Measurements from ENCODE around the gene CDH3. TPM values are rescaled to one million over a fixed set of nuclear protein-coding genes. Genes with fewer than 3 reads are reported as not detected.

The CDH3 gene
- total and polyA plus RNA-seq, 2 of the 13 experiments (the other 11 are each of a cell fraction or from before 2014, with no cell fraction given) = 0.11 TPM; not detected in 1

- no peak for DNase-seq (ENCODE audit: low spot score)
- POLR2A ChIA-PET = no interaction called here
These were observed 18.6 kb upstream of the CDH3 start for GRCh38 chr16:68626557-68626956.

More at GRCh38 chr16:68626557-68626956, 18.6 kb upstream of the CDH3 start:
- in situ Hi-C loops (cut with HindIII; ENCODE audit: extremely low pct_ligation_motif_present, low pct_unique_long_range_greater_than_20kb) = no loop called here
- H3K36me3 ChIP-seq (replicated peaks in 1 of 2; ENCODE audit: control insufficient read depth in 1 of 2, insufficient read depth in 2 of 2, low read length in 2 of 2) = no peaks in the 10 kb centered on the region
- CTCF ChIA-PET (ENCODE audit: low intra/inter-chr PET ratio, low total read pairs) = no interaction called here
- WGBS (ENCODE audit: low lambda C conversion rate) = 45% methylated on average over 8 of the region's 8 CpGs
- no peak overlapping the region for H3K27ac ChIP-seq (ENCODE audit: extremely low read length, insufficient read depth, low read length)
- H3K4me1 ChIP-seq (ENCODE audit: insufficient read depth, low read length) = no peaks in the 10 kb centered on the region
- H2AFZ ChIP-seq (ENCODE audit: low read length) = no peak overlapping the region
- BruUV-seq (replicated peaks) = no TSS peak
- no peaks in the 10 kb centered on the region for H3K9me3 ChIP-seq (ENCODE audit: low read length)
- H4K20me1 ChIP-seq (ENCODE audit: insufficient read depth, low read length) = no peaks in the 10 kb centered on the region
- intact Hi-C loops (cut with micrococcal nuclease; ENCODE audit: unreplicated experiment) = no loop called here
- ATAC-seq = no peak
- H3K27me3 ChIP-seq (ENCODE audit: control insufficient read depth in 1 of 2, insufficient read depth in 2 of 2, low read length in 2 of 2) = no peaks in the 10 kb centered on the region; a peak in 4 of 5 replicates
- no peaks in the 10 kb centered on the region for H3K79me2 ChIP-seq (ENCODE audit: insufficient read depth, low read length)
- H3K9ac ChIP-seq (ENCODE audit: insufficient read depth, low read depth, low read length) = no peak overlapping the region
- H3K4me2 ChIP-seq (ENCODE audit: low read depth, low read length) = no peak overlapping the region
- FAIRE-seq = no peak
- TF ChIP-seq CBX2 (IDR thresholded peaks at IDR 0.05; ENCODE audit: low read depth, low read length) (no peak), CBX2 (CRISPR knock-in tag; IDR thresholded peaks at IDR 0.05; ENCODE audit: low read depth) (no peak), PRPF4 (IDR thresholded peaks at IDR 0.05; ENCODE audit: low read depth, low read length, poor library complexity, severe bottlenecking) (no peak), NR2F2 (IDR thresholded peaks at IDR 0.05; ENCODE audit: borderline replicate concordance, low read depth) (no peak), FOXA3 (CRISPR knock-in tag; IDR thresholded peaks at IDR 0.05) (no peak), ZNF264 (CRISPR knock-in tag; IDR thresholded peaks at IDR 0.05) (no peak), ZNF343 (CRISPR knock-in tag; IDR thresholded peaks at IDR 0.05) (no peak), ZNF20 (CRISPR knock-in tag; IDR thresholded peaks at IDR 0.05) (no peak), CHD4 (IDR thresholded peaks at IDR 0.05; ENCODE audit: borderline replicate concordance, low read length) (no peak), NFRKB (IDR thresholded peaks at IDR 0.05) (no peak), ATM (IDR thresholded peaks at IDR 0.05; ENCODE audit: borderline replicate concordance) (no peak), GLMP (CRISPR knock-in tag; IDR thresholded peaks at IDR 0.05; ENCODE audit: borderline replicate concordance) (no peak), FOXO1 (CRISPR knock-in tag; IDR thresholded peaks at IDR 0.05) (no peak)
- TF ChIP-seq, protein P1, sequence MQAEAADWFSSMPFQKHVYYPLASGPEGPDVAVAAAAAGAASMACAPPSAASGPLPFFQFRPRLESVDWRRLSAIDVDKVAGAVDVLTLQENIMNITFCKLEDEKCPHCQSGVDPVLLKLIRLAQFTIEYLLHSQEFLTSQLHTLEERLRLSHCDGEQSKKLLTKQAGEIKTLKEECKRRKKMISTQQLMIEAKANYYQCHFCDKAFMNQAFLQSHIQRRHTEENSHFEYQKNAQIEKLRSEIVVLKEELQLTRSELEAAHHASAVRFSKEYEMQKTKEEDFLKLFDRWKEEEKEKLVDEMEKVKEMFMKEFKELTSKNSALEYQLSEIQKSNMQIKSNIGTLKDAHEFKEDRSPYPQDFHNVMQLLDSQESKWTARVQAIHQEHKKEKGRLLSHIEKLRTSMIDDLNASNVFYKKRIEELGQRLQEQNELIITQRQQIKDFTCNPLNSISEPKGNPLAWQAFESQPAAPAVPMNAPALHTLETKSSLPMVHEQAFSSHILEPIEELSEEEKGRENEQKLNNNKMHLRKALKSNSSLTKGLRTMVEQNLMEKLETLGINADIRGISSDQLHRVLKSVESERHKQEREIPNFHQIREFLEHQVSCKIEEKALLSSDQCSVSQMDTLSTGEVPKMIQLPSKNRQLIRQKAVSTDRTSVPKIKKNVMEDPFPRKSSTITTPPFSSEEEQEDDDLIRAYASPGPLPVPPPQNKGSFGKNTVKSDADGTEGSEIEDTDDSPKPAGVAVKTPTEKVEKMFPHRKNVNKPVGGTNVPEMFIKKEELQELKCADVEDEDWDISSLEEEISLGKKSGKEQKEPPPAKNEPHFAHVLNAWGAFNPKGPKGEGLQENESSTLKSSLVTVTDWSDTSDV (CRISPR knock-in tag; IDR thresholded peaks at IDR 0.05) = no peak
- H3K4me3 ChIP-seq (replicated peaks in 1 of 3; ENCODE audit: insufficient read depth in 1 of 3, low read depth in 2 of 3, low read length in 3 of 3) = no peak overlapping the region
